ENCODE results near the gene COL6A3.
"Not testable (repeated sequence)": the region's sequence is repeated elsewhere in the genome, so short reads cannot be mapped to it uniquely, and the experiment has no call there.

Gene COL6A3

DNA sequence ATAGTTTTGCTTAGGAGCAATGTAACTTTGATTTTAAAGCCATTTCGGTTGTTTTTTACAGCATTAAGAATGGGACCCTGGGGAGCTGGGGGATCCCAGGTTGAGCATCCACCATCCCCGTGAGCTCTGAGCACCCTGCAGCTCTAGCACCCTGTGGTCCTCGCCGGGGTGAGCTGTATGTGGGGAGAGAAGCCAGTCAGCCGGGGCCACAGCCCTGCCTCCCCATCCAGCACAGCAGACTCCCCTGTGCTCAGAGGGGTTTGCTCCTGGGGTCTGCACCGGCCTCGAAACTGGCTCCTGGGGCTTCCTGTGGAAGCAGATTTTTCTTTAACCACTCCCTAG lies 1.3 kb downstream of the COL6A3 start:
- no peak for DNase-seq (ENCODE audit: low read depth, low spot score)

DNA sequence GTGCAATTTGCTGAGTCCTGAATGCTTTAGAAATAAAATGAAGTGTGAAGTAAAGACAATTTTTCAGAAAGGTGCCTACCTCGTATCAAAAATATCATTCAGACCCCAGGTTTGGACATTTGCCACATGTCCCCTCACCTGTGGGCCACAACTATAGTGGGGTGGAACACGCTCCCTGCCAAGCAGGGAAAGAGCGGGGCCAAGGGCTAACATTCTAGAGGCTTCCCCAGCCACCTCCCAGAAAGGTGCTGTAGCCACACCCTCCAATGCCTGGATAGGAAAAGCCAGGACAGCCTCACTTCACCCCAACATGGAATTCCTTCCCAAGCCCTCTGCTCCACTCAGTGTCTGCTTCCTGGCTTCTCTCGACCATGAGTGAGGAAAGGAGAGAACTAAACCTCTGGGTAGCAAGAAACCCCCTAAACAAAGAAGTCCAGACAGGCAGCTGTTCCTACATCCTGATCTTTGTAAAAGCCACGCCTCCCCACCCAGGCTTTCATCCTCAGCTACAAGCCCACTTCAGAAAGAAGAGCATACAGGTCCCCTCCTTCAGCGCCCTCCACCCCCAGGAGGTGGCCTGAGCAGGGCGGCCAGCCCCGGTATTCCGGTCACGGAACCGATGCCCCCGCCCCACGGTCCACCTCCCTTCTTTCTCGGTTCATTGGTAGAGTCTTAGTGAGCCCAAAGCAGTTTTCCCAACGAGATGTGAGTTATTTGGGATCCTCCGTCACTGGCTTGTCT lies 2.1 kb downstream of the COL6A3 start:
- no peak for DNase-seq (ENCODE audit: low read depth, low spot score)

DNA sequence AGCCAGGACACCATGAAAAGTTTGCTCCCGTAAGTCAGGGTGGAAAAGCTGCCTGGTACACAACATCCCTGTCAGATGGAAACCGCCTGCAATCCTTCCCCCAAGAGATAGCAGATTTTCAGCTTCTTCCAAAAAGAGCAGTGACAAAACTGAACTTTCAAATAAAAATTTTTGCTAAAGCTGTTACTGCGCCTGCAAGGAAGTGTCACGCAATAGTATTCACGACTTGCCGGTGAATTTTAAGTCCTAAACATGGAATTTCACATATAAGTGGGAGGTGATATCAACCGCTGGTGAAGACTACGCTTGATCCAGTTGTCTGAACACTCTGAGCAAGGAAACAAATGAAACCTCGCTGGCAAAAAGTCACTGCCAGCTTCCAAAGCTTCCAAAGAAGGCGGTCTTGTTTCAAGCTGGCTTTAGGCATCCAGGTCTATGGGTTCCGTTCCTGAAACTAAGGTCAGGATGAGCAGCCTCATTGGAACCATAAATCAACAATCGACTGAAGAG lies 2.8 kb downstream of the COL6A3 start:
- DNase-seq (ENCODE audit: low read depth, low spot score) = no peak

DNA sequence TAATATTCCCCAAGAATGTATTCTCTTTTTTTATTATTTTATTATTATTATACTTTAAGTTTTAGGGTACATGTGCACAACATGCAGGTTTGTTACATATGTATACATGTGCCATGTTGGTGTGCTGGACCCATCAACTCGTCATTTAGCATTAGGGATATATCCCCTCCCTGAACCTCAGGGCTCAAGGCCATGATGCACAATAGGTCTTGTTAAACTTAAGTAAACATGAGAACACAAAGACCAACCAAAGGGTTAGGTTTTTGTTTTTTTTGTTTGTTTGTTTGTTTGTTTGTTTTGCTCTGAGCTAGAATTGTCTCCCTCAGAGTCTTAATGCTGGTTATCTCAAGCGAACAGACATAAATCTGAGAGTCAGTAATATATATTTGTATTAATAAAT lies 4.7 kb downstream of the COL6A3 start:
- not testable (repeated sequence) for DNase-seq (ENCODE audit: low read depth, low spot score)

DNA sequence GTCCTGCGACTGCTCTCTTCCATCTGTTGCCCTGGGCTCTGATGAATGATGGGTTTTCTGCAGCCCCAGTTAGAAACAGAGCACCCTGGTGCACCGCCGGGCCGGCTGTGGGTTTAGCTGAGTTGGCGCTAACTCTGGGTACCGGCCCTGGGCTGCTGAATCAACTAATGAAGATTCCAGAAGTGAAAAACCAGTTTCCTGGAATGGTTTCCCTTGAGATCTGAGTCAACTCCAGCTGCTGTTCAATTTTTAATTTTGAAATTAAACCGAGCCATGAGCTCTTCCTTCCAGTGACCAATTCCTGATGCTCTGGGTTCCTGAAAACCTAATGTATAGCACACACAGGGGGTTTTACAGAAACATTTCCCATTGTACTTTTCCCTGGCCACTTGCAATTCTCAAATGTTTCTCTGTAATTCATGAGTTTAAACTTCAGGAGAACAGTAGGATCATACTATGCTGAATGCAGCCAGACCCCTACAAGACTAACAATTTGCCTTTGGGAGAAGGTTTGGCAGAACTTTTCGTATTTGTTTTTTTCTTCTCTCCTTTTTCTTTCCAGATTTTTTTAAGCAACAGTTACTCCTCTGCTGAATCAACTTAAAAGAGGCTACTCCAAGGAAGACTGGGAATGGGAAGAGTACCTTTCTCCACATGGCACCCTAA lies 5.5 kb downstream of the COL6A3 start:
- no peak for DNase-seq (ENCODE audit: low read depth, low spot score)

DNA sequence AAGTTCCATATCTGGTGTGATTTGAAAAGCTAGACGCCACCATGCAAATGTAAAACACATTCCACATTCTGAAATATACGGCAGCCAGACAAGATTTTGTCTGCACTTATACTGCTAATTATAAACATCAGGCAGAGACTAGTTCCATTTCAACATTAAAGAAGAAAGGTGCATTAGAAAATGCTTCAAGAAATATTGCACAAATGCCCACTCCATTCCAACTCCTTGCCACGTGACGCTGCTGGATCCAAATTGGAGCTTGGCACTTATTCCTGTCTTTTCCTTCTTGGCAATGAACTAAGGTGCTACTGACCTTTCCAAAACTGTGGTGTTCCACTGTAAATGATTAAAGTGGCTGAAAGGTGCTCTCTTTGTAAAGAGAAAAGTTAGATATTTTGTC lies 6.3 kb downstream of the COL6A3 start:
- DNase-seq (ENCODE audit: low read depth, low spot score) = no peak

DNA sequence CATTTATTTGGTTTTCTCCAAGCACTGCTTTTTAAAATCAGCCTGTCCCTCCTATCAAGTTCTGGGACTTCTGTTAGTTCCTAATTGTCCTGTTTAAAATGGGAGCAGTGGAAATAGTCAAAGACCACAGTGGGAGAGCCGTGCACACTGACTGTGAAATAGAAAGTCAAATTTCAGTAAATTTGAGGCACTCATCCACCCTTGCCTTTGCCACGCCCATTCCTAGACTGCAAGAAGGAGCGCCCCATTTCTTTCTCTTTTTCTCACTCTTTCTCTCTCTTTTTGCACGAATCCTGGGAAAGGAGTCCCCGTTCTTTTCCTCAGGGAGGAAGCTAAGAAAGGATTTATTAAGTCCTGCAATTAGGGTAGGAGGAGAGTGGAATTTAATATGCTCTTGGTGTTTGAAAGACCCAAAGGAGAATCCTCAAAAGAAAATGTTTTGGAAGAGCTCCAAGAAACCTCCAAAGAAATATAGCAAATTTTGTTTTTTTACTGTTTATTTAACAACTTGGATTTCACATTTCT lies 7.5 kb downstream of the COL6A3 start:
- DNase-seq (ENCODE audit: low read depth, low spot score) = no peak

DNA sequence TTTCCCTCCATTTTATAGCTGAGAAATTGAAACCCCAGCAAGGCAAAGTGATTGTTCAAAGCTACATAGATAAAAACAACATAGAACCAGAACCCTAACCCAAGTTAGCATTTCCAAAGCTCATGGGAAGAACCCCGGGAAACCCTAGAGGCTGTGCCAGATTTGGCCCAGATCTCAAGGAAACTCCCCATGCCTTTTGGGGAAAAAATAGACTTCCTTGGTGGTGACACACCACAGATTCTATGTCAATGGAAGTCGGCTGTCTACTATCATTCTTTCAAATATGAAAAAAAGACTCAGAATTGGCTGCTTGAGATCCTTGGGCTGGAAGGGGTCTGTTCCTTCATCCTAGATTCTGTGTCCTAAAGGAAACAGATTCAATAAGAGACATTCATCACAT lies 8.4 kb downstream of the COL6A3 start:
- no peak for DNase-seq (ENCODE audit: low read depth, low spot score)

DNA sequence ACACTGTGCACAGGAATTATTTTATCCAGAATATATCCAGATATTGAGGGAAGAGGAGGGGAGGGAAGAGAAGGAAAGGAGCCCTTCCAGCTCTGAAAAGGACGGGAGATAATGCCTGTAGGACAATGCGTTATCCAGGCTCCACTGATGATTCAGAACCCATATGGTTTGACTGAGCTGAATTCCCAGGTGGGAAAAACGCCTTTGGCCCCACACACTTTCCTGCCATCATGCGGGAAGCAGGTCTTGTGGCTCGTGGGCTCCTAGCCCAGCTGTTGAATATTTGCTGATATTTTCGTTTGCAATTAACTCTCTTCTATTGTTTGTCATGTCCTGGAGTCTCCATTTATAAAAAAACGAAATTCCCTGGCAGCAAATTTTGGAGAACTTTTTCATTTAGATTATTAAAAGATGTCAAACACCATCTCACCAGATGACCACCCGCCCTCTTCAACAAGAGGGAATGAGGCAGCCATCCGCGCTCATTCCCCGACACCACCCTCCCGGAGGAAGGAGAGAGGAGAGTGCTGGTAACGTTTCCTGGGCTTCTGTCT lies 8.9 kb downstream of the COL6A3 start:
- no peak for DNase-seq (ENCODE audit: low read depth, low spot score)

DNA sequence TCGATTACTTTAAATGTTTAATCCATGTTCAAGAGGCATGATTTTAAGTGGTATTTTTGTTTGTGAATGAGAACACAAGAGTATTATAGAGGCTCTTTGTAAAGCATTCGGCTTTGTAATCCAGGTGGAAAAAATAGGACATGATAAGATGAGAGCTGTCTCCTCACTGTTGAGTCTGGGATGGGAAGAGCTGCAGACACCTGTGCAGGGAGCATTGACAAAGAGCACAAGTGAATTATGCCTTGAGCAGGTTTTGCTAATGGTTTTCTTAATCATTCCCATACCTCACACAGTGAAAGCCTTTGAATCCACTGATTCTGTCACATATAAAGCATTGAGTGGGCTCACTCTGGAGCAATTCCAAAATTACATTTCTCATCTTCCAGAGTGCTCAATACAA lies 9.6 kb downstream of the COL6A3 start:
- DNase-seq (ENCODE audit: low read depth, low spot score) = no peak

DNA sequence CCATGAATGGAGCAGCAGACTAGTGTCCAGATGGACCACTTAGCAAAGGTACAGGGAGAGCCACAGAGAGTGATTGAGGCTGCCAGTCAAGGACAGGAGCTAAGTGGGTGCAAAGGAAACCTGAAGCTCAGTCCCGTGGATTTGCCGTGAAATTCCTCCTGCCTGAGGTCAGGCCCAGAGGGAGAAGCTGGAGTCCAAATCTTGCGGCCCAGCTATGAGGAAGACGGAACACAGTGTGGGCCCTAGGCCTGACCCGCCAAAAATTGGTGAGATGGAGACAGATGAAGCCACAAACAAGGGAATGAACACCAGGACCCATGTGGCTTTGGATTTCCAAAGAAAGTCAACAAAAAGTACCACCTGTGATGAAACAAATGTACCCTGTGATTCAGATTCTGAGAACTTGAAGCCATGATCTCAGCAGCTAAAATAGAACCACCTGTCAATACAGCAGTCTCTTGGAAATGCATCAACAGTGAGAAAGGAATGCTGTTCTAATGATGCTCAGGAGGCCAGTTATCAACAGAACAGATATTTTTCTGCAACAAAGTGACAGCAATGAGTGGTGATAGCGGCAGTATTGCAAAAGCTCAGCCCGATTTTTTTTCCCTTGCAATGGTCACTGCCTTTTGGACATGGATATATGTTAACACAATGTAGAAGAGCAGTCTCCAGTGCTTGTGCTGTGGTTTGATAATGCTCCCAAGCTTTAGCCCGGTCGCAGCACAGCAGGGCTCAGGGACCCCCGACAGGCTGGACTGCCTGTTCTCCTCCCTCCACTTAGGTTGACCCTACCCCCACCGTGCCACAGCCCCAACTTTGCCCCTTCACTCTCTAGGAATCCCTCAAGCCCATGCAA lies 10.7 kb downstream of the COL6A3 start:
- DNase-seq (ENCODE audit: low read depth, low spot score) = no peak

DNA sequence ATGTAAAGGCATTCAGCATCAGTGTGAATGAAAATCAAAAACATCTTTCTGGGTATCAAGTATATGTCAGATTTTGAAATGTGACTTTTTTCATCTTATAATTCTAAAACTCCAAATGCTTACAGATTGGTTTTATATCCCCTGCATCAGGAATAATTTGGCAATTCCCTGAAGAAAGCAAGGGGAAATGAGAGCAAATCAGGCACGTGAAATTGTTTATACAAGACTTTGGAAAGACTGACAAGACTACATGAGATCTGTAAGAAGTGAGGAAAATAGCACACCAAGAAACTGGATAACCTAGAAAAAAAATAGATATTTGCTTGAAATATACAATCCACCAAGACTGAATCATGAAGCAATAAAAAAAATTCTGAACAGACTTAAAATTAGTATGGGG lies 13.8 kb downstream of the COL6A3 start:
- no peak for DNase-seq (ENCODE audit: low read depth, low spot score)

DNA sequence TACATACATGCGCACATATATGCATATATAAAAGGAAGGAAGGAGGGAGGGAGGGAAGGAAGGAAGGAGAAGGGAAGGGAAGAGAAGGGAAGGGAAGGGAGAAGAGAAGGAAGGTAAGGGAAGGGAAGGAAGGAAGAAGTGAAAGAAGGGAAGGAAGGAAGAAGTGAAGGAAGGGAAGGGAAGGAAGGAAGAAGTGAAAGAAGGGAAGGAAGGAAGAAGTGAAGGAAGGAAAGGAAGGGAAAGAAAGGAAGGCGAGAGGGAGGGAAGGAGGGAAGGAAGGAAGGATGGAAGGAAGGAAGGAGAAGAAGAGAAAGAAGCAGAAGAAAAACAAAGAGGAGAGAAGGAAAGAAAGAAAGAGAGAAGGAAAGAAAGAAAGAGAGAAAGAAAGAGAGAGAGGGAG lies 16.9 kb downstream of the COL6A3 start:
- no peak for DNase-seq (ENCODE audit: low read depth, low spot score)

DNA sequence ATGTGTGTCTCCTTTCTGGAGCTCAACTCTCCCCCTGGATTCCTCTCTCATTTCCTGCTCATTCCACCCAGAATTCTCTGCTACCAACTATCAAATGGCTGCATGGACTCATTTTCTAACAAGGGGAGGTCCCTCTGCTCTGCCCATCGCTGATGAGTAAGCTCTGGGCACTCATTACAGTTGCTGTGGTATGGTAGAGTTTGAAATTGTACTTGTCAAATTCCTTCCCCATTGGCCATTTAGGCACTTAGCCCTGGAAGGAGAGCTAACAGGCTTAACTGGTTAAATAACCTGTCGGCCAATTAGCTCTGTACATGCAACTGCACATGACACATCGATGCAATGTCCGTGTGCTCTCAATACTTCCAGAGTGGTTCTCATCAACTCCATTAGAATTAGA lies 20.4 kb downstream of the COL6A3 start:
- no peak for DNase-seq (ENCODE audit: low read depth, low spot score)

DNA sequence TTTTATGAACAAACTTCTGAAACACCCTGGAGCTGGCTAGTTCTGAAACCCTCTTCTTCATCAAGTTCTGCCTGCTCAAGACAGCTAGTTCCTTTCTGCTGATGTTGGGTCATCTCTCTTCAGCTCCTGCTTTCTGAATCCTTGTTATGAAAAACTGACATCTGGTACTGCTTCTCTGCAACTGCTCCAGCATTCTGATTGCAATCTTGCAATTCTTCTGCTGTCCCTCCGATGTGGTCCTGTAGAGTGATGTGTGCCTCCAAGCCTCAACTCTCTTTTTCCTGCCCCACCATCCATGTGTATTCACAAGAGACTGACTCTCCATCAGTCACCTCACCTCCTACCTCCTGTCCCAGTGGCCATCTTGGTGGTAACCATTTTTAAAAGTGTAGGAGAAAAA lies 21.8 kb downstream of the COL6A3 start:
- DNase-seq (ENCODE audit: low read depth, low spot score) = no peak

DNA sequence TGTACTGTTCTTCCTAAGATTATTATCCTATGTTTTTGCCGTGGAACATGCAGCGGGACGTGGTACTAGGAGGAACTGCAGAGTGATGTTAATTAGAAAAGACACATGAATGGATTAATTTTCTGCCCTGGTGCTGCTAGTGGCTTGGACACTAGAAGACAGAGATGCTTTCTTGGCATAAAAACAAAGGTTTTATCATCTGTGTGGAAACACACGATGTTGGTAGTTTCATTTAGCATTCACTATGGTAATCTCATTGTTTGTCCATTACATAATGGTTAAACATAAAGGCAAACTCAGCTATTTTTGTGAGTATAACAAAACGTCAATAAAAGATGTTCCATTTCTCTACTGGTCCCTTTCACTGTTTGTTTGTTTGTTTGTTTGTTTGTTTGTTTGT lies 22.8 kb downstream of the COL6A3 start:
- DNase-seq (ENCODE audit: low read depth, low spot score) = no peak

DNA sequence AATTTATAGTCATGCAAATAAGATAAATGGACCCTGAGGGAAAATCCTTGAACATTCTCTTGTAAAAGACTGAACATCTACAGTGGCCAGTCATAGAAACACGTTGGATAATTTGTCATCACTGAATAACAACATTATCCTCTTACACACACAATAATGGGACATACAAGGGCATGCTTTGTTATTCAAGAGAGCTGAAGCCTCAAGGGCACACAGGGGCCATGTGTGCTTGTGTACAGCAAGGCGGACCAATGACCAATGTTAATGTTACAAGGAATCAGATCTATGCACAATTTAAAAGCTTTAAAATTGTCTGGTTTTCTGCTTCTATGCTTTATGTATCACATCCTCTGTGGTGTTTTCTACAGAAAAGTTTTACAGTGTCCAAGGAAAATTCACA lies 23.7 kb downstream of the COL6A3 start:
- DNase-seq (ENCODE audit: low read depth, low spot score) = no peak

DNA sequence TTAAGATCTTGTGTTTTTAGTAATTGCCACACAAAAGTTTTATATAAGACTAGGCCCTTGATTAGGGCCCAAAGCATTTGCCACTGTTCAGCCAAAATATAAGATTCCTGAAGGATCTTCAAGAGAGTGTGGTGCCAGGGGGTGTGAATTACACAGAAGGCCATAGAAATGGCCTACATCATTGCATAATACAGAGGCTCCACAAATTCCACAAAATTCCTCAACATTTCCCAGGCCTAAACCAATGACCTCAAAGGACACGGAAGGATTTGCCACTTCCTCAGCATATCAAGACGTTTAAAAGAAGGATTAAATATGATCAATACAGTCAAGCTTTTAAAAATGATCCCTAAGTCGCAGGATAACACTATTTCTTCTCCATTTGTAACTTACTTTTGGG lies 24.1 kb downstream of the COL6A3 start:
- DNase-seq (ENCODE audit: low read depth, low spot score) = no peak

DNA sequence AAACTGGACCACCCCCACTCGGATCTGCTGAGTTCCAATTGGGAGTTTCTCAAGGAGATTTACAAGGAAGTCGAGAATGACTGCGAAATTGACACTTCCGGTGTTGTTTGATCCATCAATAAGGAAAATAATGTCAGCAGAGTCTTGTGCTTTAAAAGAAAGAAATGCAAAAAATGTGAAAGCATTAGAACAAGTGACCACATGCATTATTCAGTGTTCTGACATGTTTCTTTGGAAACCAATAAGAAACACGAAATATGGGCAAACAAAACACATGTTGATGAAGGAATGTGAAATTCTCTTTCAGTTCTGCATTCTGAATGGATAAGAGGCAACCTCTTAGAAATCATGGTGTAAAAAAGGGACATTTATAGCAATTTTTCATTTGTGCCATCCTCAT lies 25.9 kb downstream of the COL6A3 start:
- no peak for DNase-seq (ENCODE audit: low read depth, low spot score)

DNA sequence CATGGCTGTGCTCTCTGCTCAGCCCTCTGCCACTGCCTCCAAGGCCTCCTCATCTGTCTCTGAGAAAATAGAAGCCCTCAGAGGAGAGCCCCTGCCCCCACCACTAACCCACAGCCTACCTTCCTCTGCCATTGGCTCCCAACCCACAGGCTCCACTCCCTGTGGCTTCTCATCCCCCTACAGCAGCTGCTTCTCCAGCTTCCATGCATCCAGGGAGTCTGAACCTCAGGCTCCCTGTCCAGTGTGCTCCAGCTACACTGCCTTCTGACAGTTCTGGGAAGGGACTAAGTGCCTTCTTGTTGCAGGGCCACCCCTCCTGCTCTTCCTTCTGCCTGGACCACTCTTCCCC lies 29.3 kb downstream of the COL6A3 start:
- DNase-seq (ENCODE audit: low read depth, low spot score) = no peak

DNA sequence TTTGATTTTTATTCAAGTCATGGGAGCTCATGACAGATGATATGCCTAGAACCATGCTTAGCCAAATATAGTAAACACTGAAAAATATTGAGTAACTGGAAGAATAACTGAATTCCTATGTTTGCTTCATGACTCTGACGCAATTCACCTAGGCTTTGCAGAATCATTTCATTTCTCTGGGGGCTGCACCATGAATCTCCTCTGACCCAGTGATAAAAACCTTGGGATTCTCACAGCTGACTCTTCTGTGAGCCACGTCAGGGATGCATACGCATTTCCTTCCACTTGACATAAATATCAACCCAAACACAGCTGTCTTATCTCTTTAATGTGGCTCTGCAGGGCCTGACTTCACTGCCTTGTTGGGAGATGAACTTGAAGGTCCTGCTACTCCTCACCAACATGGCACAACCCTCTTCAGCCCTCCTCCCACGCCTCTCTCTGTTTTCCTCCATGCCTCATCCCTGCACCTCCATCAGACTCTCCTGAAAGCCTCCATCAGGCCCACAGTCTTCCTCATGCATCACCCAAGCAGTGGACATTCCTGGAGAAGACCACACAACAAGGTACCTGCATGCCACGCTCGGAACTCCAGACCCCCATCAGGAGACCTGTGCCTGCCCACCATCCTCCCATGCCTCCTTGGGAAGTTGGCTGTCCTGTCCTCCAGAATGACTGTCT lies 29.8 kb downstream of the COL6A3 start:
- no peak for DNase-seq (ENCODE audit: low read depth, low spot score)

DNA sequence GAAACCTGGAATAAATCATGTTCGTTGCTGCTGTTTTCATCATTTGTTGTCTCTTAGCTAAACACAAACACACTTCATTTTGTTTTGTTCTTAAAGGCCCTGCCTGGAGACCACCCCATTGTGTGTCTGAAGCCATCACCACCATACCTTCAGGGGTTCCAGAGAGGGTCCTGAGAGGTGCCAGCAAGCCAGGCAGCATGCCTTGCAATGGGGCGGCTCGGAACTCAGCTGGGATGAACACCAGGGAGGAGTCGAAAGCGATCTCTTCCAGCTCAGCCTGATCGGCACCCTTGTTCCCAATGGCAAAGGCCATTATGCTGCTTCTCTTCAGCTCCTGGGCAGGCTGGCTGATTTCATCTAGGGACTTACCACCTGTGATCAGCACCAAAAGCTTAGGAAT lies 33.2 kb downstream of the COL6A3 start:
- DNase-seq (ENCODE audit: low read depth, low spot score) = no peak

All from smooth muscle cell of the brain vasculature (primary cell).